Measurements from ENCODE around the gene CACNA1A. TPM values are rescaled to one million over a fixed set of nuclear protein-coding genes. Genes with fewer than 3 reads are reported as not detected.
"Not testable (repeated sequence)": the region's sequence is repeated elsewhere in the genome, so short reads cannot be mapped to it uniquely, and the experiment has no call there.

Gene CACNA1A
- total RNA-seq, 1 donor from 2014 or later, result 1.7 TPM

GRCh38 chr19:13427273-13428051 is 78.8 kb downstream of the CACNA1A start:
- intact Hi-C loops (cut with micrococcal nuclease), result no loop called here

- intact Hi-C loops (cut with micrococcal nuclease), result not testable (repeated sequence)
Measured at GRCh38 chr19:13425875-13426274, 80.4 kb downstream of the CACNA1A start.

- intact Hi-C loops (cut with micrococcal nuclease), result no loop called here
Measured at GRCh38 chr19:13425151-13425550, 81.1 kb downstream of the CACNA1A start.

GRCh38 chr19:13420780-13421179 is 85.5 kb downstream of the CACNA1A start:
- intact Hi-C loops (cut with micrococcal nuclease), result no loop called here

DNA sequence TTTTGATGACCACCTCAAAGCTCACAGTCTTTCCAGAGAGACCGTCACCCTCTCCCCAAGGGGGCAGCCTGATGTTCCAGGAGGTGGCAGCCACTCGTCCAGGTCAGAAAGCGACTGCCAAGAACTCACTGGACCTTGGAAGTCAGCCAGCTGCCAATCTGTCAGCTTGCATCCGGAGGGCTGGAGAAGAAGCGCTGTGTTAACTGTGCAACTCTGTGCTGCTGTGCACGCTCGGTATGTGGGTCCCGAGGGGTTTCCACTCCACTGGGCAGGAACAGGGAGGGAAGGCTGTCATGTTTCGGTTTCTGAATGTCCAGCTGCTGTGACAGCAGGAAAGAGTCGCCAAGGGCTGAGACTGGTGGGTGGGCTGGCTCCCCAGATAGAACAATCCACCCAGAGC is 89.2 kb downstream of the CACNA1A start:
- intact Hi-C loops (cut with micrococcal nuclease), result no loop called here

- intact Hi-C loops (cut with micrococcal nuclease), result no loop called here
Measured at GRCh38 chr19:13411899-13412298, 94.4 kb downstream of the CACNA1A start.

GRCh38 chr19:13410946-13411345 is 95.3 kb downstream of the CACNA1A start:
- intact Hi-C loops (cut with micrococcal nuclease), result no loop called here

- intact Hi-C loops (cut with micrococcal nuclease), result no loop called here
Measured at GRCh38 chr19:13408889-13409518, 97.3 kb downstream of the CACNA1A start.

GRCh38 chr19:13404236-13404635 is 102.0 kb downstream of the CACNA1A start:
- intact Hi-C loops (cut with micrococcal nuclease), result no loop called here

- intact Hi-C loops (cut with micrococcal nuclease), result no loop called here
Measured at GRCh38 chr19:13401388-13401787, 104.9 kb downstream of the CACNA1A start.

- intact Hi-C loops (cut with micrococcal nuclease), result no loop called here
Measured at GRCh38 chr19:13400296-13400695, 106.0 kb downstream of the CACNA1A start.

DNA sequence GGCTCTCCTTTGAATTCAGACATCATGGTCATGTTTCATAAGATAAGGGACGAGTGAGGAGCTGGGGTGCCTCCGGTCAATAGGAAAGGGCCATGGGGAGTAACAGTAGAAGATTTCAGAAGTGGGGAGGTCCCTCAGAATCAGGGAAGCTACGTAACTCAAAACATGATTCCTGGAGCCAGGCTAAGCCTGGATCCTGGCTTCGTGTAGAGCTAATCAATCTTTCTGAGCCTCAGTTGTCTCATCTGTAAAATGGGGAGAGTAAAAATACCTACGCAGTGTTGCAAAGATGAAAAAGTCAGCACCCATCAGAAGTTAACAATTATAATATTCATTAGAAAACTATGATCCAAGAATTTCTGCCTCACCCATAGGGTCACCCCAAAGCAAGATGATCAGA is 106.5 kb downstream of the CACNA1A start:
- intact Hi-C loops (cut with micrococcal nuclease), result no loop called here

DNA sequence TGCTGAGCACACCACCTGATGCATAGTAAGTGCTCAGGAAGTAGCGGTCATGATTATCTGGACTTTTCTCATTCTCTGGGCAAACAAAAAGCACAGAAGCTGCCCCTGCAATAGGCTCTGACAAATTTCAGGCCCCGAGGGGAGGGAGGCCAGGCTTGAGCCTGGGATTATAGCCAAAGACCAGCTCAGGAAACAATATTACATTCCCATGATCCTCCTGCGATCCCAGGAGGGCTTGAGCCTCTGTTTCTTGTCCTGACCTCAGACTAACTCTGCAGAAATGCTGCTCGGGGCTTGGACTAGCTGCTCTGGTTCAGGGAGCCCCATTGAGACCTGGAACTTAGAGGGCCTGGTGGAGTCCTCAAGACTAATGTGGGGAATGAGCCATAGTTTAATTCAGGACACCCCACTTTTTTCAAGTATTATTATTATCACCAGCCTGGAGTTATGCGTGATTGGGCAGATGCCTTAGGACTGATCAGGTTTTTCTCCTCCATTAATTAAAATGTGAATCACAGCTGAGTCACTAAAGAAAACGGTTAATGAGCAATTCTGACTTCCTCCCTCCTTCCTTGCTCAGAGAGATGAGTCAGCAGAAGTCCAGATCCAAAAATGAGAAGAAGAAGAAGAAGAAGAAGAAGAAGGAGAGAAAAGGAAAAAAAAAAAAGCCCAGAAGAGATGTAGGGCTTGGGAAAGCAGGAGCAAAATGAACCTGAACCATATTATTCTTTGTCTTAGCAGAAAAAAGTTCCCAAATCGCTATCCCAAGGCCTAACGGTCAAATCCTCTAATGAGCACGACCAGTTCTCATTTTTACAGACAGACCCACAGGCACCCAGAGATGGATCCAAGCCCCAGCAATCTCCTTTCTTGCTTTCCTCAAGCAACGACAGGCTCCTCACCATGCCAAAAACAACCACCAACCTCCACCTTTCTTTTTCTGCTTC is 107.2 kb downstream of the CACNA1A start:
- intact Hi-C loops (cut with micrococcal nuclease), result no loop called here

GRCh38 chr19:13398182-13398581 is 108.1 kb downstream of the CACNA1A start:
- intact Hi-C loops (cut with micrococcal nuclease), result no loop called here

- intact Hi-C loops (cut with micrococcal nuclease), result no loop called here
Measured at GRCh38 chr19:13396250-13397080, 109.8 kb downstream of the CACNA1A start.

DNA sequence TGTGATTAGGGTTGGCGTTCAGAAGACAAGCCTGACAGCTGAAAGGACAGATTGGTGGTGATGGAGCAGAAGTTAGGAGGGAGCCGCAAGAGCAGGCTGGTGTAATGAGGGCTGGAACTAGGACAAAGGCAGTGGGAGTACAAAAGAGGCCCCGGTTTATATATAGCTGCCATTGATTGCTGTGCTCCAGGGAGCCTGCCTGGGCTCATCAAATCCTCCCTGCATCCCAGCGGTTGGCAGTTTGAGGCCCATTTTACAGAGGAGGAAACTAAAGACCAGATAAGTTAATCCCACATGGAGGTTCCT is 123.7 kb downstream of the CACNA1A start:
- intact Hi-C loops (cut with micrococcal nuclease), result no loop called here

- intact Hi-C loops (cut with micrococcal nuclease), result no loop called here
Measured at GRCh38 chr19:13381827-13382632, 124.2 kb downstream of the CACNA1A start.

DNA sequence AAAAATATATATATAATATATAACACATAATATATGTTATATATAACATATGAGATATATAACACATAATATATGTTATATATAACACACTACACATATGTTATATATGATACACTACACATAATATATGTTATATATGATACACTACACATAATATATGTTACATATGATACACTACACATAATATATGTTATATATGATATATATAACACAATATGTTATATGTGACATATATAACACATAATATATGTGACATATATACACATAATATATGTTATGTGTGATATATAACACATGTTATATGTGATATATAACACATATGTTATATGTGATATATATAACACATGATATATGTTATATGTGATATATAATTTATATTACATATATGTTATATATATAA is 129.7 kb downstream of the CACNA1A start:
- intact Hi-C loops (cut with micrococcal nuclease), result no loop called here

DNA sequence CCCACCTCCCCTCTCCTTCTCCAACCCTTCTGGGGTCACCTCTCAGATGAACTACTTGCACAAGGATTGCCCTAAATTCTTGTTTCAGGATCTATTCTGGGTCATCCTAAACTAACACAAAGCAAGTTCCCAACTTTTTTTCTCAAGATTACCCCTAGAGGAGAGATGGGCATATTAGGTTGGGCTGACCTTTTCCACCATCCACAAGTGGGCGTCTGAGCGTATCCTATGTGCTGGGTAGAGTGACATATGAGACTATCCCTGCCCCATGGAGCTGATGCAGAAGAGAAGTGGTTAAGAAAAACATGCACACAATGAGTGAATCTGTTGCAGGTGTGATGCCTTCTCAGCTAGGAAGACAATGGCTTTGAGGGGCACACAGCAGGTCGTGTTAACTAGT is 132.7 kb downstream of the CACNA1A start:
- intact Hi-C loops (cut with micrococcal nuclease), result no loop called here

GRCh38 chr19:13370948-13371347 is 135.3 kb downstream of the CACNA1A start:
- intact Hi-C loops (cut with micrococcal nuclease), result no loop called here

Measured in T-helper 1 cell treated with Interleukin-12 subunit alpha and Interleukin-12 subunit beta and Interleukin-4 antibody, amounts not matched to agents 30 ng/mL and 1 ng/mL, for 36 hours (primary cell).